CD4-positive, alpha-beta T cell treated with Interleukin-4 for 4 hours (primary cell): Measurements from ENCODE around the gene SMARCC1.

Experiments
- DNase-seq: peaks from one replicate; pipeline ENCODE4 v3.0.0-alpha.2; 2020

The SMARCC1 gene

GRCh38 chr3:47581422-47581821 is 200.3 kb downstream of the SMARCC1 start:
- no peak for DNase-seq

GRCh38 chr3:47580481-47580880 is 201.2 kb downstream of the SMARCC1 start:
- no peak for DNase-seq

- no peak for DNase-seq
Observed at GRCh38 chr3:47579875-47580274, 201.8 kb downstream of the SMARCC1 start.

GRCh38 chr3:47578691-47579632 is 202.7 kb downstream of the SMARCC1 start, which contains the start of gene CSPG5:
CSPG5 (minus strand) TSS chr3:47578865; CDS start chr3:47578693, 172 bp downstream.
- no peak for DNase-seq

GRCh38 chr3:47578119-47578632 is 203.5 kb downstream of the SMARCC1 start:
- DNase-seq = peak; percentile 15

- DNase-seq = no peak
Observed at GRCh38 chr3:47577583-47578118, 204.0 kb downstream of the SMARCC1 start.

- no peak for DNase-seq
Observed at GRCh38 chr3:47573190-47574172, 208.2 kb downstream of the SMARCC1 start.

GRCh38 chr3:47571391-47572175 is 210.1 kb downstream of the SMARCC1 start:
- no peak for DNase-seq

GRCh38 chr3:47568901-47569300 is 212.8 kb downstream of the SMARCC1 start:
- no peak for DNase-seq

- DNase-seq = no peak
Observed at GRCh38 chr3:47567149-47567548, 214.5 kb downstream of the SMARCC1 start.

GRCh38 chr3:47566667-47567066 is 215.0 kb downstream of the SMARCC1 start:
- no peak for DNase-seq

GRCh38 chr3:47565734-47566550 is 215.8 kb downstream of the SMARCC1 start:
- no peak for DNase-seq

- no peak for DNase-seq
Observed at GRCh38 chr3:47556351-47556750, 225.3 kb downstream of the SMARCC1 start.

- no peak for DNase-seq
Observed at GRCh38 chr3:47554335-47554734, 227.4 kb downstream of the SMARCC1 start.

- no peak for DNase-seq
Observed at GRCh38 chr3:47553407-47553806, 228.3 kb downstream of the SMARCC1 start.

GRCh38 chr3:47542471-47543173 is 239.1 kb downstream of the SMARCC1 start:
- DNase-seq = no peak

GRCh38 chr3:47541583-47542108 is 240.0 kb downstream of the SMARCC1 start:
- DNase-seq = no peak

GRCh38 chr3:47540281-47540680 is 241.4 kb downstream of the SMARCC1 start:
- no peak for DNase-seq

GRCh38 chr3:47536967-47537366 is 244.7 kb downstream of the SMARCC1 start:
- no peak for DNase-seq
